Kidney capillary endothelial cell (primary cell): ENCODE results near the gene CASQ2.

Experiments
- DNase-seq: peaks from one replicate; pipeline ENCODE4 v3.0.0-alpha.2; 2018; ENCODE audit warnings: low spot score

The CASQ2 gene

DNA sequence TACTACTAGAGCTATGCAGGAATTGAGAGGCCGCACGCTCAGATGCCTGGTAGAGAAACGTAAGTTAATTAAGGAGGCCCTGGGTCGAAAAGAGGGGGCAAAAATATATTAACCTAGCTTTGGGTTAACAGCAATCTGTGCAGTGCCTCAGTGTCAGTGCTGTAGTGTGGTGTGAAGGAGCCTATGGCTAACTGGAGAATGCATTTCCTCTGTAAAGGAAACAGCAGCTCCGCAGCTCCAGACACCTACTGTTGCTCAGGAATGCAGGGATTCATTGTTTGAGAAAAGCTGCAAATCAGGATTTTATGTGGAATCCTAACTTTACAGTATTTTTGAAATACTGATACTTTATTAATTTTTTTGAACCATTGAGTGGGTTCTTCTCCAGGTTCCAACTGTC lies 108.4 kb downstream of the CASQ2 start:
- no peak for DNase-seq

DNA sequence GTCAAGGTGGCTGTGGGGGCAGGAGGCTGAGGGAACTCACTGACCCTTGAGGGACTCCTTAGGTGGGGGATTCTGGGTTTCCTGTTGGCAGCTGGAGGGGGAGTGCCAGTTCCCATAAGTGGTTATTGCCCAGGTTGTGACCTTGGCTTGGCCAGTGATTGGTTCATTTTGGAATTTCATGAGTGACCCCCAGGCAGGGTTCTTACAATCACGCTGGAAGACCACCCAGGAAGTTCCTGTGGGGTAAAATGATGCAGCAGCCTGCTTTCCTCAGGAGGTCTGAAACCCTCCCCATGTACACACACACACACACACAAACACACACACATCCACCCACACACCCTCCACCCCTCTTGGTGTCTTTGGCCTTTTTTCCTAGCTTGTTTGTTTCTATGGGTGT lies 109.9 kb downstream of the CASQ2 start:
- DNase-seq, result no peak

DNA sequence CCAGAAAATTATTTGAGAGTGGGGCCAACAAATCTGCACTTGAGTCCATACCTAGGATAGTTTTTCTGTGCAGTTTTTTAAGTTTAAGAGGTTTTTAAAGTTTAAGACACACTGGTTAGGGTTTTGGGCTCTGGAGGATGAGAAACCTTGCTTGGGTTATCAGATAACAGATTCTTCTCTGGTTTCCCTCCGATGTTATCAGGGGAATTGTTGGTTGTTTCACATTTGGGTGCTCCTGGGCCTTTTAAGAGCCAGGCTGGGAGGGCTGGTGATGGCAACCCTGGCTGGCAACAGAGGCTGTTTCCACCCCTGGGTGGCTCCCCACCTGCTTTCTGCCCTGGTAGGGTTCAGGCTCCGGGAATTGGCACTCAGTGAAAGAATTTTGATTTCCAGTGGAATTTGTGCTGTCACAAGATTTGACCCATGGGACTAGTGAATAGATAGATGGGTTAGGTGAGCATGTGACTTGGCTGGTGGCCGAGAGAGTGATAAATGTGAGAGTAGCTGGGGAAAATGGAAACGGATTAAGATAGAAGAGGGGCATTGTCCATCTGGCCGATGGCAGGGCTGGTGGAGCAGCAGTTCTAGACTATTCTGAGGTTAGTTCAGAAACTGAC lies 111.9 kb downstream of the CASQ2 start:
- DNase-seq, result no peak

DNA sequence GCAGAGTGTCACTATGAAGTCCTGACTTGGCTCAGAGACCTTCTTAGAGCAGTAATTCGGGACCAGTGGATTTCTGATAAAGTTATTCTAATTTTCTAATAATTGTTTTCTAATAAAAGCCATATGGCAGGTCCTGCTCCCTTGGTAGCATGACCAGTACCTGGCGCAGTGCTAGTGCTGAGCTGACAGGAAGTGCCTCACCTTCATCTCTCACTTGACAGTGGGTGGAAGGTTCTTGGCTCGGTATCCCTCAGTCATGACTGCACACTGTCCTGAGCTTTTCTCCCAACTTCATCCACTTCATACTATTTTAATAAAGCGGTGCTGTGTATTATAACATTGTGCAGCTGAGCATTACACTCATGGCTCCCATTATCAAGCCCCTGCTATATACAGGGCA lies 112.6 kb downstream of the CASQ2 start:
- DNase-seq, result no peak

DNA sequence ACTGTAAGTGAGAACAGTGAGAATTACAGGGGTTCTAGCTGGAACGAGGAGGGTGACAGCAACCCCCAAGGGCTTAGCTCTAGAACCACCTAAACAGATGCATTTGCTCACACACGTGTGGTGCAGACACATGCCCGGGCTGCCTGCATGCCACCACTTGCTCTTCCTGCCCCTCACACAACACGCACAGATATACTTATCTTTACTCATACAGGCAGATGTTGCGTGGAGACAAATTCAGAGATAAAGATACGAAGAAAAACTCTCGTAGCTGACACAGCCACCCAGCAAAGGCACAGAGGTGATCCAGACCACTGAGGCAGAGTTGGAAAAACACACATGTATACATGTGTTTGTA lies 113.2 kb downstream of the CASQ2 start:
- no peak for DNase-seq

DNA sequence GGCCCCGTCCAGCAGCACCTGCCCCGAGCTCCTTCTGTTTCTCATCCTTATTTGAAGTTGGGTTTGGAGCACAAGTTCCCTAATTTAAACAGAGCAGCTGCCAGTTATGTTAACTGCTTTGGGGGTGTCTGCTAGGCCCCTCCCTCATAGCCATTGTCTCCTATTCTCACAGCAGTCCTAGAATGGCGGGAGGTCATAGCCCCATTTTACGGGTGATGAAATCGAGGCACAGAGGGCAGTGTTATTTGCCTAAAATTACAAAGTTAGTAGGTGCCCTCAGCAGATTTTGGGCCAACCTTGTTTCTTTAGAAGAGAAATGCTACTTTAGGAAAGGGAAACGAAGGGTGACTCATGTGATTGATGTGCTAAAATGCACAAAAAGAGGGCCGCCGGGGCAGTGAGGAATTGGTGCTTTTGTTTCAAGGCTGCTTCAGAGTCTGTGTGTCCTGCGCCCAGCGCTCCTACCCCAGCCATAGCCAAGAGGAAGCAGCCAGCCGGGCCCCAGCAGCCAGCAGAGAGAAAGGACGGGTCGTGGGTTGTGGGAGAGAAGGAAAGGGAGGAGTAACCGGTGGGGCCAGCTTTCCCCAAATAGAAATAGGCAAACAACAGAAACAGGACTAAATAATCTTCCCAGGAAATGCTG lies 113.7 kb downstream of the CASQ2 start:
- peak; percentile 48 for DNase-seq

DNA sequence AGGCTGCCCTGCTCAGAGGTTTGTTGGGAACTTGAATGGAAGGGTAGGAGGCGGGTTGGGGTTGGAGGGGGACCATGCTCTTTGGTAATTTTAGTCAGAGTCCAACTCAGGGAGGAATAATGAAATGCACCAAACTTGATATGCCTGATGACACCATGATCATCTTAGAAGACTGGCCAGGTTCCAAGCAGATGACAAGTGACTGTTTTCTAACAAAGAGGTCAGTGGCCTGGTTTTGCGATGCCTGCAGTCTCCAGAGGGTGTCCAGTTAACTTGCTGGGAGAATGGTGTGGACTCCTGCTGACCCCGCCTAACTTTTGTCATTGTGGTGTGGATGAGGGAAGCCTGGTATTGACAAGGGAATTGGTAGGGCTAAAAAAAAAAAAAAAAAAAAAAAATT lies 114.4 kb downstream of the CASQ2 start:
- no peak for DNase-seq

DNA sequence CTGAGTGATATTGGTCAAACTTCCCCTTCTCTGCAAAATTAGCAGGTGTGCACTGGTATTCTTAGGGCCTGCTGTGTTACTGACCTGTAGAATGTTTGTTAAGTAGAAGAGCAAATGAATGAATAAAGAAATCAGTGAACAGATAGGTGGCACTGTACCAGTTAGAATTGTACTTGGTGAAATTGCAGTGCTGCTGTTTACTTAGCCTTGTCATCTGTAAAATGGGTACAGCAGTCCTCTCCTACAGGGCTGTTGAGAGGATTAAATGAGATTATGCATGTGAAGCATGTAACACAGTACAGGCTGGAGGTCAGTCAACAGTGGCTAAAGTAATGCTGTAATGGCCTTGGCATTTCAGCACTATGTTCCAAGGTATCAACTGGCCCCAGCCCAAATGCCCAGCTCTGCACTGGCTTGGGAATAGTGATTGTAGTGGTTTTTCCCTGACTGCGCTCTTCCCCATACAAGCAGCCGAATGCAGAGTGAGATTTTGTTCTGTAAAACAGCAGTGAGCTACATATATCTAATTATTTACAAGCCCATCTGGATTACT lies 116.2 kb downstream of the CASQ2 start:
- DNase-seq, result no peak

DNA sequence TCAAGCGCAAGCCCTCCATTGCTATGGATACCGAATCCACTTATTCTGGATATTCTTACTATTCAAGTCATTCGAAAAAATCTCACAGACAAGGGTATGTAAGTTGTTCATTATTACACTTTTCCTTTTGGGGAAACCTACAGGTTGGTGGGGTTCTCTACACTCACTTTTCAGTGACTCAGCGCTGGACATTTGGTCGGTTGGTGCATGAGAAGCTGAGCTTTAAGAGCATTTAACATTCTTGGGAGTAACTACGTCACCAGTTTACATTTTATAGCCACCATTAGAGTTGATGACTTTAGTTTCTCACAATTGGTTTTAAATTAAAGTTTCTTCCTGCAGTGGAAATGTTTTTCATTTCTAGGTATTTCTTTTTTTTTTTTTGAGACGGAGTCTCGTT lies 117.1 kb downstream of the CASQ2 start:
- no peak for DNase-seq

DNA sequence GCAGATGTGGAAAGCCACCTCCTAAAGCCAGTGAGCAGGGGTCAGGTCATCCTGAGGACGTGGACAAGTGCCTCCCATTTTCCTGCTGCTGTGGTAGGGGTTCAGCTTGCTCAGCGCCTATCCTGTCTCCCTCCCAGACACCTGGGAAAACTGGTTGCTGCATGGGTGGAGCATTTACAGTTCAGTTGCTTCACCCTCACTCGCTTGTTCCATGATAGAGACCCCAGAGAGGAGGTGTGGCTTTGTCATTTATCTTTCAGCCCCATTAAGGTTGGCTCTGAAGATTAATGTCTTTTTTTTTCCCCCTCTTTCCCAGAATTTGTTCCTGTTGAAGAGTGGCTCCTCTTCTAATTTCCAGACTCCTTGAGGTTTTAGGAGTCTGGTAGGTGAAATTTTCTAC lies 117.6 kb downstream of the CASQ2 start:
- no peak for DNase-seq
